OCI-LY3 (cell line): ENCODE data around the gene FGF13.

Experiments
- H2AFZ ChIP-seq: fragments of 200-600, 300-600 bp; shearing (Covaris generic); 2 replicates; pipeline ENCODE4 v1.6.0; 2014; ENCODE audit warnings: antibody characterized with exemption, low read depth, low read length
- H3K27ac ChIP-seq: fragments of 200-600, 300-600 bp; sonication (generic); 2 replicates; pipeline ENCODE4 v1.5.1; 2014; ENCODE audit warnings: mild to moderate bottlenecking, low read length, moderate library complexity, mixed read lengths
- H3K27me3 ChIP-seq: fragments of 200-600, 300-600 bp; sonication (generic); 2 replicates; pipeline ENCODE4 v1.6.1; 2014; ENCODE audit warnings: low read depth, low read length, mixed read lengths
- H3K36me3 ChIP-seq: fragments of 200-600, 300-600 bp; sonication (generic); replicated peaks from 2 replicates; pipeline ENCODE3; 2014; ENCODE audit warnings: low read depth, low read length, mixed read lengths
- H3K4me1 ChIP-seq: fragments of 300-600, 200-600 bp; sonication (generic); 2 replicates; pipeline ENCODE4 v1.6.1; 2014; ENCODE audit warnings: low read length, mixed read lengths
- H3K4me2 ChIP-seq: fragments of 200-600, 300-600 bp; sonication (generic); 2 replicates; pipeline ENCODE4 v1.6.1; 2014; ENCODE audit warnings: low read length, mixed read lengths
- H3K4me3 ChIP-seq: fragments of 300-600, 200-600 bp; sonication (generic); 2 replicates; pipeline ENCODE4 v1.5.1; 2014; ENCODE audit warnings: antibody characterized with exemption, mild to moderate bottlenecking, low read length, moderate library complexity
- H3K79me2 ChIP-seq: fragments of 300-600, 200-600 bp; shearing (Covaris generic); 2 replicates; pipeline ENCODE4 v1.6.1; 2014; ENCODE audit warnings: mild to moderate bottlenecking, low read length, mixed read lengths
- H3K9ac ChIP-seq: fragments of 300-600, 200-600 bp; shearing (Covaris generic); 2 replicates; pipeline ENCODE4 v1.6.0; 2014; ENCODE audit warnings: mild to moderate bottlenecking, low read length, moderate library complexity
- H3K9me3 ChIP-seq: fragments of 200-600, 300-600 bp; shearing (Covaris generic); 2 replicates; pipeline ENCODE4 v1.6.1; 2014; ENCODE audit warnings: low read length, mixed read lengths; ENCODE audit not compliant: insufficient read depth
- H4K20me1 ChIP-seq: fragments of 200-600, 300-600 bp; sonication (generic); 2 replicates; pipeline ENCODE4 v1.6.1; 2016; ENCODE audit warnings: low read length, mixed read lengths; ENCODE audit not compliant: insufficient read depth
- EZH2phosphoT487 ChIP-seq: fragments of 200-600 bp; shearing (Covaris generic); IDR thresholded peaks from 2 replicates; pipeline ENCODE4 v1.6.1; 2018; ENCODE audit warnings: antibody characterized with exemption, mixed run types, low read depth
- TF ChIP-seq, protein P1 (sequence below): fragments of 200-600, 300-600 bp; sonication (generic); IDR thresholded peaks from 2 replicates; pipeline ENCODE4 v1.5.1; 2014; ENCODE audit warnings: antibody characterized with exemption, low read length, low read depth

The FGF13 gene

GRCh38 chrX:138723301-138723700 is 11.8 kb upstream of the FGF13 start:
- no peak overlapping the region for H2AFZ ChIP-seq
- no peaks in the 10 kb centered on the region for H3K79me2 ChIP-seq
- H3K4me3 ChIP-seq, result no peak overlapping the region
- H3K27me3 ChIP-seq, result no peaks in the 10 kb centered on the region
- H3K4me2 ChIP-seq, result no peak overlapping the region
- H3K9ac ChIP-seq, result no peak overlapping the region
- no peaks in the 10 kb centered on the region for H3K36me3 ChIP-seq
- no peak overlapping the region for H3K27ac ChIP-seq
- no peaks in the 10 kb centered on the region for H3K4me1 ChIP-seq
- TF ChIP-seq EZH2phosphoT487, result no peak
- TF ChIP-seq, protein P1, sequence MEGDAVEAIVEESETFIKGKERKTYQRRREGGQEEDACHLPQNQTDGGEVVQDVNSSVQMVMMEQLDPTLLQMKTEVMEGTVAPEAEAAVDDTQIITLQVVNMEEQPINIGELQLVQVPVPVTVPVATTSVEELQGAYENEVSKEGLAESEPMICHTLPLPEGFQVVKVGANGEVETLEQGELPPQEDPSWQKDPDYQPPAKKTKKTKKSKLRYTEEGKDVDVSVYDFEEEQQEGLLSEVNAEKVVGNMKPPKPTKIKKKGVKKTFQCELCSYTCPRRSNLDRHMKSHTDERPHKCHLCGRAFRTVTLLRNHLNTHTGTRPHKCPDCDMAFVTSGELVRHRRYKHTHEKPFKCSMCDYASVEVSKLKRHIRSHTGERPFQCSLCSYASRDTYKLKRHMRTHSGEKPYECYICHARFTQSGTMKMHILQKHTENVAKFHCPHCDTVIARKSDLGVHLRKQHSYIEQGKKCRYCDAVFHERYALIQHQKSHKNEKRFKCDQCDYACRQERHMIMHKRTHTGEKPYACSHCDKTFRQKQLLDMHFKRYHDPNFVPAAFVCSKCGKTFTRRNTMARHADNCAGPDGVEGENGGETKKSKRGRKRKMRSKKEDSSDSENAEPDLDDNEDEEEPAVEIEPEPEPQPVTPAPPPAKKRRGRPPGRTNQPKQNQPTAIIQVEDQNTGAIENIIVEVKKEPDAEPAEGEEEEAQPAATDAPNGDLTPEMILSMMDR, result no peak
- H3K9me3 ChIP-seq, result no peaks in the 10 kb centered on the region
- H4K20me1 ChIP-seq, result no peaks in the 10 kb centered on the region

DNA sequence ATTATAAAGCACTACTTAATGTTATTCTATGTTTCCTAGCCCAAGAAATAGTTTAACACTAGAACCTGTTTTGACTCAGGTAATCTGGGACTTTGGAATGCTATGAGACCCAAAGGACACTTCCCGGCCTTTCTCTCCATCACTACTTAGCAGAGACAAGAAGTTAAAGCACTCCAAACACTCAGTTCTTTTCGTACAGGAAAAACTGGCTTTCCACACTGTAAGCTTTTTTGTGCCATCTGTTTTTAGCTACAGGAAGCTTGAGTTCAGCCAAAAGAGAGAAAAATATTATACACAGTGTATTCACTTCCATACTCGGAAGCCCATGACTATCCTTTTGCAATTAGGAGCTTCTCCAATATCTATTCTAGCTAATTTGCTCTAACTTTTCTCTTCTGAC is 7.9 kb upstream of the FGF13 start:
- no peaks in the 10 kb centered on the region for H3K27me3 ChIP-seq
- H3K9ac ChIP-seq, result no peak overlapping the region
- H3K36me3 ChIP-seq, result no peaks in the 10 kb centered on the region
- H2AFZ ChIP-seq, result no peak overlapping the region
- H3K4me3 ChIP-seq, result no peak overlapping the region
- peaks cover 14% of the 10 kb centered on the region for H3K4me1 ChIP-seq
- H3K9me3 ChIP-seq, result no peaks in the 10 kb centered on the region
- no peak overlapping the region for H3K27ac ChIP-seq
- H3K79me2 ChIP-seq, result no peaks in the 10 kb centered on the region
- no peak for TF ChIP-seq EZH2phosphoT487
- TF ChIP-seq, protein P1, result no peak
- no peaks in the 10 kb centered on the region for H4K20me1 ChIP-seq
- H3K4me2 ChIP-seq, result no peak overlapping the region

GRCh38 chrX:138718941-138719340 is 7.4 kb upstream of the FGF13 start:
- Histone ChIP-seq H3K27ac (no peak overlapping the region), H3K4me3 (no peak overlapping the region), H3K9ac (no peak overlapping the region), H3K27me3 (no peaks in the 10 kb centered on the region), H3K4me1 (peaks cover 14% of the 10 kb centered on the region), H3K9me3 (no peaks in the 10 kb centered on the region), H3K4me2 (no peak overlapping the region), H3K79me2 (no peaks in the 10 kb centered on the region), H2AFZ (no peak overlapping the region), H4K20me1 (no peaks in the 10 kb centered on the region), H3K36me3 (no peaks in the 10 kb centered on the region)
- TF ChIP-seq EZH2phosphoT487, result no peak
- TF ChIP-seq, protein P1, result no peak

GRCh38 chrX:138710866-138711341 is 613 bp downstream of the FGF13 start:
- Histone ChIP-seq H3K4me1 (peaks cover 17% of the 10 kb centered on the region), H3K4me2 (no peak overlapping the region), H4K20me1 (no peaks in the 10 kb centered on the region), H3K27me3 (no peaks in the 10 kb centered on the region), H3K79me2 (no peaks in the 10 kb centered on the region), H2AFZ (no peak overlapping the region), H3K4me3 (no peak overlapping the region), H3K9me3 (no peaks in the 10 kb centered on the region), H3K36me3 (no peaks in the 10 kb centered on the region), H3K27ac (no peak overlapping the region), H3K9ac (no peak overlapping the region)
- no peak for TF ChIP-seq EZH2phosphoT487
- TF ChIP-seq, protein P1, result no peak
